OCI-LY7 (cell line): ENCODE data around the gene UBE2K.

ENCODE experiments used
- CTCF ChIP-seq: fragments of 200-600 bp; sonication (generic); conservative IDR thresholded peaks from 2 replicates; pipeline ENCODE4 v1.5.1; 2014; ENCODE audit warnings: mild to moderate bottlenecking, antibody characterized with exemption, low read length, moderate library complexity, mixed read lengths
- EZH2phosphoT487 ChIP-seq: fragments of 200-600 bp; sonication (generic); IDR thresholded peaks from 2 replicates; pipeline ENCODE4 v1.6.1; 2018; ENCODE audit warnings: low read depth, borderline replicate concordance, mild to moderate bottlenecking, mixed run types, antibody characterized with exemption, low read length, moderate library complexity, mixed read lengths

- no peak for TF ChIP-seq EZH2phosphoT487
- no peak for TF ChIP-seq CTCF
These were observed 18.4 kb downstream of the UBE2K start for GRCh38 chr4:39716356-39716755.
